Vagina (tissue), 2 donors: Measurements from ENCODE around the gene GDA. TPM values are rescaled to one million over a fixed set of nuclear protein-coding genes. Genes with fewer than 3 reads are reported as not detected.

Experiments used
- DNase-seq, 2 donors: peaks; one replicate each; pipeline ENCODE4 v3.0.0-alpha.2; 2017; ENCODE audit errors: extremely low spot score in 2 of 2
- H3K27ac ChIP-seq: fragments of 200-600 bp; sonication (generic); one replicate; pipeline ENCODE4 v1.5.1; 2019
- H3K27me3 ChIP-seq: fragments of 200-600 bp; sonication (generic); one replicate; pipeline ENCODE4 v1.5.1; 2019
- H3K36me3 ChIP-seq, 2 donors: fragments of 200-600 bp; sonication (generic); one replicate each; pipeline ENCODE4 v1.5.1; 2017 to 2019
- H3K4me1 ChIP-seq: fragments of 200-600 bp; sonication (generic); one replicate; pipeline ENCODE4 v1.5.1; 2019
- H3K4me3 ChIP-seq, 2 donors: fragments of 200-600 bp; sonication (generic); 1 replicate in 1 of 2; 2 replicates in 1 of 2; pipeline ENCODE4 v1.5.1; 2016 to 2019
- H3K9me3 ChIP-seq: fragments of 200-600 bp; sonication (generic); one replicate; pipeline ENCODE4 v1.5.1; 2019
- CTCF ChIP-seq, 3 experiments: fragments of 450-650 bp in 2 of 3; fragments of 200-600 bp in 1 of 3; sonication (generic) in 1 of 3; IDR thresholded peaks; one replicate each; pipeline ENCODE4 v1.5.1; 2017 to 2019; ENCODE audit warnings: antibody characterized with exemption in 3 of 3, mild to moderate bottlenecking in 2 of 3, moderate library complexity in 2 of 3
- POLR2A ChIP-seq, 2 donors: fragments of 450-650 bp; IDR thresholded peaks; one replicate each; pipeline ENCODE4 v1.6.1; 2017; ENCODE audit warnings: antibody characterized with exemption in 2 of 2, mild to moderate bottlenecking in 2 of 2, moderate library complexity in 2 of 2
- POLR2AphosphoS5 ChIP-seq, 2 donors: sonication (generic); formaldehyde crosslinking; IDR thresholded peaks; one replicate each; pipeline ENCODE4 v1.9.0; 2017; ENCODE audit warnings: antibody characterized with exemption in 2 of 2, mild to moderate bottlenecking in 2 of 2, low read depth in 1 of 2; ENCODE audit not compliant: insufficient read depth in 1 of 2
- intact Hi-C: fragments of 100-400 bp; cut with DNase I; formaldehyde crosslinking; loops from one replicate; pipeline ENCODE4 v1.15.1; 2023
- total RNA-seq: library from RNA; depleted of rRNA; stranded (reverse); fragments of >200 nt; gene quantifications from one replicate; pipeline ENCODE4 v1.2.3, GENCODE V29; 2016

Gene GDA
- total RNA-seq, 1 donor from 2014 or later = not detected

- TF ChIP-seq POLR2AphosphoS5 (IDR thresholded peaks at IDR 0.05; ENCODE audit: insufficient read depth in 1 of 2, low read depth in 1 of 2) (no peak), POLR2A (IDR thresholded peaks at IDR 0.05) (no peak), CTCF (IDR thresholded peaks at IDR 0.05) (no peak)
- DNase-seq = no peak
- intact Hi-C loops = no loop called here
- Histone ChIP-seq H3K36me3 (no peaks in the 10 kb centered on the region), H3K27ac (no peak overlapping the region), H3K9me3 (no peaks in the 10 kb centered on the region), H3K4me1 (no peaks in the 10 kb centered on the region), H3K27me3 (no peaks in the 10 kb centered on the region), H3K4me3 (no peak overlapping the region)
Observed at GRCh38 chr9:72127753-72128152, 21.5 kb upstream of the GDA start.

- H3K36me3 ChIP-seq = no peaks in the 10 kb centered on the region
- H3K4me3 ChIP-seq = no peak overlapping the region
- H3K4me1 ChIP-seq = no peaks in the 10 kb centered on the region
- H3K27me3 ChIP-seq = no peaks in the 10 kb centered on the region
- DNase-seq = no peak
- no peak for TF ChIP-seq POLR2A (IDR thresholded peaks at IDR 0.05)
- TF ChIP-seq POLR2AphosphoS5 (IDR thresholded peaks at IDR 0.05; ENCODE audit: insufficient read depth in 1 of 2, low read depth in 1 of 2) = no peak
- no peak for TF ChIP-seq CTCF (IDR thresholded peaks at IDR 0.05)
- H3K27ac ChIP-seq = no peak overlapping the region
- no peaks in the 10 kb centered on the region for H3K9me3 ChIP-seq
- intact Hi-C loops = no loop called here
Observed at GRCh38 chr9:72128526-72128925, 20.7 kb upstream of the GDA start.

- H3K4me1 ChIP-seq = no peaks in the 10 kb centered on the region
- TF ChIP-seq CTCF (IDR thresholded peaks at IDR 0.05) (no peak), POLR2A (IDR thresholded peaks at IDR 0.05) (no peak)
- intact Hi-C loops = no loop called here
- no peaks in the 10 kb centered on the region for H3K9me3 ChIP-seq
- H3K4me3 ChIP-seq = no peak overlapping the region
- no peaks in the 10 kb centered on the region for H3K36me3 ChIP-seq
- H3K27me3 ChIP-seq = no peaks in the 10 kb centered on the region
- H3K27ac ChIP-seq = no peak overlapping the region
- no peak for DNase-seq
Observed at GRCh38 chr9:72129271-72130156, 19.7 kb upstream of the GDA start.

- no peaks in the 10 kb centered on the region for H3K36me3 ChIP-seq
- no peaks in the 10 kb centered on the region for H3K9me3 ChIP-seq
- no peaks in the 10 kb centered on the region for H3K4me1 ChIP-seq
- no peak overlapping the region for H3K27ac ChIP-seq
- intact Hi-C loops = no loop called here
- no peak overlapping the region for H3K4me3 ChIP-seq
- no peak for DNase-seq
- H3K27me3 ChIP-seq = no peaks in the 10 kb centered on the region
- no peak for TF ChIP-seq CTCF (IDR thresholded peaks at IDR 0.05)
- TF ChIP-seq POLR2A (IDR thresholded peaks at IDR 0.05) = no peak
- no peak for TF ChIP-seq POLR2AphosphoS5 (IDR thresholded peaks at IDR 0.05; ENCODE audit: insufficient read depth in 1 of 2, low read depth in 1 of 2)
Observed at GRCh38 chr9:72130321-72130720, 18.9 kb upstream of the GDA start.

- TF ChIP-seq POLR2A (IDR thresholded peaks at IDR 0.05) (no peak), CTCF (IDR thresholded peaks at IDR 0.05) (no peak), POLR2AphosphoS5 (IDR thresholded peaks at IDR 0.05; ENCODE audit: insufficient read depth in 1 of 2, low read depth in 1 of 2) (no peak)
- Histone ChIP-seq H3K4me3 (no peak overlapping the region), H3K4me1 (no peaks in the 10 kb centered on the region), H3K36me3 (no peaks in the 10 kb centered on the region), H3K9me3 (no peaks in the 10 kb centered on the region), H3K27ac (no peak overlapping the region), H3K27me3 (no peaks in the 10 kb centered on the region)
- intact Hi-C loops = no loop called here
- DNase-seq = no peak
Observed at GRCh38 chr9:72131206-72131605, 18.0 kb upstream of the GDA start.
